WTC11 (cell line): ENCODE data around the gene NUMA1. TPM values are rescaled to one million over a fixed set of nuclear protein-coding genes. Genes with fewer than 3 reads are reported as not detected.

Source experiments
- ATAC-seq: fragments of 200-7000 bp; cut with Tn5 transposase; 2 replicates; pipeline ENCODE4 v1.10.0; 2021; ENCODE audit warnings: mild to moderate bottlenecking, moderate library complexity
- CTCF ChIA-PET: fragments of 300-600 bp; sonication (Branson Sonifier 250); formaldehyde crosslinking; loops from one replicate; lab custom pipeline; 2021; ENCODE audit warnings: antibody characterized with exemption; lab: Charles Lee
- POLR2A ChIA-PET: fragments of 350-600 bp; sonication (Branson Sonifier 250); formaldehyde crosslinking; loops from one replicate; lab custom pipeline; 2021; ENCODE audit warnings: antibody characterized with exemption; lab: Charles Lee
- DNase-seq: peaks from one replicate; pipeline ENCODE4 v3.0.0; 2021; ENCODE audit warnings: low spot score
- H3K27ac Mint-ChIP-seq: 2 replicates; pipeline ENCODE4 v1.8.0; 2021; ENCODE audit warnings: mixed read lengths
- H3K27me3 Mint-ChIP-seq: 2 replicates; pipeline ENCODE4 v1.8.0; 2021; ENCODE audit warnings: low read depth, mild to moderate bottlenecking, moderate library complexity, mixed read lengths
- H3K36me3 Mint-ChIP-seq: 2 replicates; pipeline ENCODE4 v1.8.0; 2021; ENCODE audit warnings: mixed read lengths
- H3K4me1 Mint-ChIP-seq: 2 replicates; pipeline ENCODE4 v1.8.0; 2022; ENCODE audit warnings: mixed read lengths
- H3K4me3 Mint-ChIP-seq: 2 replicates; pipeline ENCODE4 v1.8.0; 2021; ENCODE audit warnings: mild to moderate bottlenecking, moderate library complexity, mixed read lengths
- H3K9me3 Mint-ChIP-seq: 2 replicates; pipeline ENCODE4 v1.8.0; 2021; ENCODE audit warnings: mixed read lengths
- ERG ChIP-seq: fragments of 250-450 bp; sonication (Bioruptor Pico); IDR thresholded peaks from 2 replicates; pipeline ENCODE4 v1.8.0; 2021; ENCODE audit warnings: mild to moderate bottlenecking
- FOXK1 ChIP-seq: sonication (generic); formaldehyde crosslinking; IDR thresholded peaks from 2 replicates; pipeline ENCODE4 v1.8.0; 2022; ENCODE audit warnings: mild to moderate bottlenecking, moderate library complexity, missing genetic modification reagents
- FOXP1 ChIP-seq: sonication (generic); formaldehyde crosslinking; IDR thresholded peaks from 2 replicates; pipeline ENCODE4 v1.8.0; 2022; ENCODE audit warnings: missing genetic modification reagents, mild to moderate bottlenecking, moderate library complexity, borderline replicate concordance
- HMGXB4 ChIP-seq: sonication (generic); formaldehyde crosslinking; IDR thresholded peaks from 2 replicates; pipeline ENCODE4 v1.8.1; 2023; ENCODE audit warnings: mild to moderate bottlenecking, moderate library complexity, missing genetic modification reagents
- JAZF1 ChIP-seq: fragments of 250-450 bp; sonication (Bioruptor Pico); IDR thresholded peaks from 2 replicates; pipeline ENCODE4 v1.9.0; 2021; ENCODE audit warnings: moderate library complexity, mild to moderate bottlenecking, inconsistent platforms
- KAT7 ChIP-seq: sonication (generic); formaldehyde crosslinking; IDR thresholded peaks from 2 replicates; pipeline ENCODE4 v1.8.1; 2023; ENCODE audit warnings: missing genetic modification reagents, mild to moderate bottlenecking, borderline replicate concordance
- MAX ChIP-seq: sonication (generic); formaldehyde crosslinking; IDR thresholded peaks from 2 replicates; pipeline ENCODE4 v1.8.0; 2022; ENCODE audit warnings: mild to moderate bottlenecking, missing genetic modification reagents
- NR1H2 ChIP-seq: sonication (generic); formaldehyde crosslinking; IDR thresholded peaks from 2 replicates; pipeline ENCODE4 v1.9.0; 2021; ENCODE audit warnings: mild to moderate bottlenecking, moderate library complexity, missing genetic modification reagents
- TCF7 ChIP-seq: sonication (generic); formaldehyde crosslinking; IDR thresholded peaks from 2 replicates; pipeline ENCODE4 v1.8.0; 2022; ENCODE audit warnings: mild to moderate bottlenecking, low read depth, missing genetic modification reagents, moderate library complexity
- ZBTB21 ChIP-seq: sonication (generic); formaldehyde crosslinking; IDR thresholded peaks from 2 replicates; pipeline ENCODE4 v1.8.1; 2023; ENCODE audit warnings: mild to moderate bottlenecking, missing genetic modification reagents, borderline replicate concordance
- ZNF138 ChIP-seq: sonication (generic); formaldehyde crosslinking; conservative IDR thresholded peaks from 2 replicates; pipeline ENCODE4 v1.8.1; 2022; ENCODE audit warnings: mild to moderate bottlenecking, moderate library complexity, missing genetic modification reagents
- ZNF219 ChIP-seq: sonication (generic); formaldehyde crosslinking; IDR thresholded peaks from 2 replicates; pipeline ENCODE4 v1.8.0; 2023; ENCODE audit warnings: missing genetic modification reagents, mild to moderate bottlenecking, borderline replicate concordance
- ZNF317 ChIP-seq: sonication (generic); formaldehyde crosslinking; IDR thresholded peaks from 2 replicates; pipeline ENCODE4 v1.8.1; 2023; ENCODE audit warnings: low read depth, mild to moderate bottlenecking, moderate library complexity, missing genetic modification reagents, borderline replicate concordance
- ZNF396 ChIP-seq: fragments of 250-450 bp; sonication (Bioruptor Pico); IDR thresholded peaks from 2 replicates; pipeline ENCODE4 v1.8.0; 2021; ENCODE audit warnings: mild to moderate bottlenecking, moderate library complexity, borderline replicate concordance
- total RNA-seq: library from RNA; stranded (reverse); gene quantifications from 3 replicates; pipeline ENCODE4 v1.2.3, GENCODE V29; 2021
- TF ChIP-seq, protein P1 (sequence below): sonication (generic); formaldehyde crosslinking; IDR thresholded peaks from 2 replicates; pipeline ENCODE4 v1.8.0; 2022; ENCODE audit warnings: mild to moderate bottlenecking, missing genetic modification reagents
- TF ChIP-seq, protein P2 (sequence below): fragments of 250-450 bp; sonication (Bioruptor Pico); IDR thresholded peaks from 2 replicates; pipeline ENCODE4 v1.9.0; 2021; ENCODE audit warnings: mild to moderate bottlenecking, borderline replicate concordance
- TF ChIP-seq, protein P3 (sequence below): sonication (generic); formaldehyde crosslinking; IDR thresholded peaks from 2 replicates; pipeline ENCODE4 v1.8.1; 2023; ENCODE audit warnings: mild to moderate bottlenecking, missing genetic modification reagents, moderate library complexity

Gene NUMA1
- total RNA-seq, 1 experiment from 2014 or later: 147 TPM

DNA sequence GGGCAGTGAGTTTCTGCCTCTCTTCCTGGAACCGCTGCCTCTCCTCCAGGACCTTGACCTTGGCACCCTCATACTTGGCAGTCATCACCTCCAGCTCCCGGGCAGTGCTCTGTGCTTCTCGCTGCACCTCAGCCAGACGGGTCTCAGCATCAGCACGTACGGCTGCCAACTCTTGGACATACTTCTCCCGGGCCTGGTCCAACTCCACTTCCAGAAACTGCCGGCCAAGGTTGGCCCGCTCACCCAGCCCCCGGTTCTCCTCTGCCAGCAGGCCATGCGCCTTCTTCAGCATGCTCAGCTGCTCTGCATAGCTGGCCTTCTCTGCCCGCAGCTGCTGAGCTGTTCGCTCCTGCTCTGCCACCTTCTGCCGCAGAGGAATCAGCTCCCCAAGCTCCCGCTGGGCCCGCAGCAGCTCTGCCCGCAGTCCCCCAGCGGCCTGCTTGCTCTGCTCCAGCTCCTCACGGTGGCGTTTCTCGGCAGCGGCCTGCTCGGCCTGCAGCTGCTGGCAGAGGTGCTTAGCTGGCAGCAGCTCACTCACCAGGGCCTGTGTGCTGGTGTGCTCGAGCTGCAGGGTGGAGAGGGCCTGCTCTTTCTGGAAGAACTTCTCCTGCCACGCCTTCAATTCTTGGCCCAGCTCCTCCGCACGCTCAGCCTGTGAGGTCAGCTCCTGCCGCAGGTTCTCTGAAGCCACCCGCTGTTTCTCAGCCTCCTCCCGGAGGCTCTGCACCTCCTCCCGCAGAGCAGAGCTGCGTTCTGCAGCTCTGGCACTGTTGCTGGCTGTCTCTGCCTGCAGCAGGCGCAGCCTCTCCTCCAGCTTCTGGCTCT, 67.2 kb downstream of the NUMA1 start:
- ATAC-seq: no peak
- H3K27ac Mint-ChIP-seq: no peak overlapping the region
- H3K9me3 Mint-ChIP-seq: no peaks in the 10 kb centered on the region
- peaks cover 61% of the 10 kb centered on the region for H3K36me3 Mint-ChIP-seq
- no peak for DNase-seq
- no peak overlapping the region for H3K4me3 Mint-ChIP-seq
- H3K27me3 Mint-ChIP-seq: no peaks in the 10 kb centered on the region
- ChIA-PET CTCF (interaction anchor here (0.6 to 3.6 kb wide), 6 partner anchors 12 to 560 kb away, joined by 3 to 47 read pairs (median 6); no protein-coding TSS in a partner anchor), POLR2A (no interaction called here)
- no peaks in the 10 kb centered on the region for H3K4me1 Mint-ChIP-seq
- TF ChIP-seq JAZF1 (CRISPR knock-in tag) (no peak), NR1H2 (CRISPR knock-in tag) (no peak), TCF7 (CRISPR knock-in tag) (no peak), ERG (CRISPR knock-in tag) (no peak), ZNF138 (CRISPR knock-in tag) (no peak), ZNF317 (CRISPR knock-in tag) (no peak), MAX (no peak), FOXP1 (no peak)
- TF ChIP-seq, protein P1, sequence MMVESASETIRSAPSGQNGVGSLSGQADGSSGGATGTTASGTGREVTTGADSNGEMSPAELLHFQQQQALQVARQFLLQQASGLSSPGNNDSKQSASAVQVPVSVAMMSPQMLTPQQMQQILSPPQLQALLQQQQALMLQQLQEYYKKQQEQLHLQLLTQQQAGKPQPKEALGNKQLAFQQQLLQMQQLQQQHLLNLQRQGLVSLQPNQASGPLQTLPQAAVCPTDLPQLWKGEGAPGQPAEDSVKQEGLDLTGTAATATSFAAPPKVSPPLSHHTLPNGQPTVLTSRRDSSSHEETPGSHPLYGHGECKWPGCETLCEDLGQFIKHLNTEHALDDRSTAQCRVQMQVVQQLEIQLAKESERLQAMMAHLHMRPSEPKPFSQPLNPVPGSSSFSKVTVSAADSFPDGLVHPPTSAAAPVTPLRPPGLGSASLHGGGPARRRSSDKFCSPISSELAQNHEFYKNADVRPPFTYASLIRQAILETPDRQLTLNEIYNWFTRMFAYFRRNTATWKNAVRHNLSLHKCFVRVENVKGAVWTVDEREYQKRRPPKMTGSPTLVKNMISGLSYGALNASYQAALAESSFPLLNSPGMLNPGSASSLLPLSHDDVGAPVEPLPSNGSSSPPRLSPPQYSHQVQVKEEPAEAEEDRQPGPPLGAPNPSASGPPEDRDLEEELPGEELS (CRISPR knock-in tag): no peak
- TF ChIP-seq, protein P2, sequence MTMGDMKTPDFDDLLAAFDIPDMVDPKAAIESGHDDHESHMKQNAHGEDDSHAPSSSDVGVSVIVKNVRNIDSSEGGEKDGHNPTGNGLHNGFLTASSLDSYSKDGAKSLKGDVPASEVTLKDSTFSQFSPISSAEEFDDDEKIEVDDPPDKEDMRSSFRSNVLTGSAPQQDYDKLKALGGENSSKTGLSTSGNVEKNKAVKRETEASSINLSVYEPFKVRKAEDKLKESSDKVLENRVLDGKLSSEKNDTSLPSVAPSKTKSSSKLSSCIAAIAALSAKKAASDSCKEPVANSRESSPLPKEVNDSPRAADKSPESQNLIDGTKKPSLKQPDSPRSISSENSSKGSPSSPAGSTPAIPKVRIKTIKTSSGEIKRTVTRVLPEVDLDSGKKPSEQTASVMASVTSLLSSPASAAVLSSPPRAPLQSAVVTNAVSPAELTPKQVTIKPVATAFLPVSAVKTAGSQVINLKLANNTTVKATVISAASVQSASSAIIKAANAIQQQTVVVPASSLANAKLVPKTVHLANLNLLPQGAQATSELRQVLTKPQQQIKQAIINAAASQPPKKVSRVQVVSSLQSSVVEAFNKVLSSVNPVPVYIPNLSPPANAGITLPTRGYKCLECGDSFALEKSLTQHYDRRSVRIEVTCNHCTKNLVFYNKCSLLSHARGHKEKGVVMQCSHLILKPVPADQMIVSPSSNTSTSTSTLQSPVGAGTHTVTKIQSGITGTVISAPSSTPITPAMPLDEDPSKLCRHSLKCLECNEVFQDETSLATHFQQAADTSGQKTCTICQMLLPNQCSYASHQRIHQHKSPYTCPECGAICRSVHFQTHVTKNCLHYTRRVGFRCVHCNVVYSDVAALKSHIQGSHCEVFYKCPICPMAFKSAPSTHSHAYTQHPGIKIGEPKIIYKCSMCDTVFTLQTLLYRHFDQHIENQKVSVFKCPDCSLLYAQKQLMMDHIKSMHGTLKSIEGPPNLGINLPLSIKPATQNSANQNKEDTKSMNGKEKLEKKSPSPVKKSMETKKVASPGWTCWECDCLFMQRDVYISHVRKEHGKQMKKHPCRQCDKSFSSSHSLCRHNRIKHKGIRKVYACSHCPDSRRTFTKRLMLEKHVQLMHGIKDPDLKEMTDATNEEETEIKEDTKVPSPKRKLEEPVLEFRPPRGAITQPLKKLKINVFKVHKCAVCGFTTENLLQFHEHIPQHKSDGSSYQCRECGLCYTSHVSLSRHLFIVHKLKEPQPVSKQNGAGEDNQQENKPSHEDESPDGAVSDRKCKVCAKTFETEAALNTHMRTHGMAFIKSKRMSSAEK (CRISPR knock-in tag): no peak

GRCh38 chr11:72012091-72012630, 68.2 kb downstream of the NUMA1 start:
- H3K27me3 Mint-ChIP-seq: no peaks in the 10 kb centered on the region
- DNase-seq (no peak), ATAC-seq (no peak)
- no peaks in the 10 kb centered on the region for H3K9me3 Mint-ChIP-seq
- POLR2A ChIA-PET: no interaction called here
- CTCF ChIA-PET: interaction anchor here (0.6 to 2.4 kb wide), 4 partner anchors 13 to 561 kb away, joined by 5 to 9 read pairs (median 6); no protein-coding TSS in a partner anchor
- no peaks in the 10 kb centered on the region for H3K4me1 Mint-ChIP-seq
- no peak overlapping the region for H3K4me3 Mint-ChIP-seq
- no peak overlapping the region for H3K27ac Mint-ChIP-seq
- peaks cover 59% of the 10 kb centered on the region for H3K36me3 Mint-ChIP-seq
- TF ChIP-seq ZNF396 (CRISPR knock-in tag) (no peak), KAT7 (CRISPR knock-in tag) (no peak), FOXK1 (CRISPR knock-in tag) (no peak), HMGXB4 (CRISPR knock-in tag) (no peak), ZNF219 (CRISPR knock-in tag) (no peak), ZBTB21 (CRISPR knock-in tag) (no peak), ERG (CRISPR knock-in tag) (no peak)
- TF ChIP-seq, protein P3, sequence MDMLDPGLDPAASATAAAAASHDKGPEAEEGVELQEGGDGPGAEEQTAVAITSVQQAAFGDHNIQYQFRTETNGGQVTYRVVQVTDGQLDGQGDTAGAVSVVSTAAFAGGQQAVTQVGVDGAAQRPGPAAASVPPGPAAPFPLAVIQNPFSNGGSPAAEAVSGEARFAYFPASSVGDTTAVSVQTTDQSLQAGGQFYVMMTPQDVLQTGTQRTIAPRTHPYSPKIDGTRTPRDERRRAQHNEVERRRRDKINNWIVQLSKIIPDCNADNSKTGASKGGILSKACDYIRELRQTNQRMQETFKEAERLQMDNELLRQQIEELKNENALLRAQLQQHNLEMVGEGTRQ: no peak
- TF ChIP-seq, all 79 proteins: peak for 0
